Lung (tissue), 12 donors: ENCODE measurements around the gene PLD6. TPM values are rescaled to one million over a fixed set of nuclear protein-coding genes. Genes with fewer than 3 reads are reported as not detected.

Source experiments
- ATAC-seq: fragments of 200-7000 bp; cut with Tn5 transposase; one replicate; pipeline ENCODE4 v1.9.1; 2020; ENCODE audit warnings: moderate number of reproducible peaks; ENCODE audit not compliant: insufficient read depth, low FRiP score
- DNase-seq, 3 donors: peaks; one replicate each; pipeline ENCODE4 v3.0.0-alpha.2; 2013 to 2017
- H3K27ac ChIP-seq, 2 donors: one replicate each; pipeline ENCODE4 v1.5.1; 2013; ENCODE audit warnings: mild to moderate bottlenecking in 2 of 2, moderate library complexity in 2 of 2, control low read depth in 1 of 2, inconsistent platforms in 1 of 2, low read depth in 1 of 2, low read length in 1 of 2
- H3K27me3 ChIP-seq, 3 donors: one replicate each; pipeline ENCODE4 v1.5.1; 2013; ENCODE audit warnings: low read length in 2 of 3; ENCODE audit not compliant: control insufficient read depth in 3 of 3, insufficient read depth in 3 of 3
- H3K36me3 ChIP-seq, 4 donors: one replicate each; pipeline ENCODE4 v1.5.1; 2013; ENCODE audit warnings: low read length in 4 of 4, mild to moderate bottlenecking in 1 of 4, moderate library complexity in 1 of 4; ENCODE audit not compliant: control insufficient read depth in 4 of 4, insufficient read depth in 4 of 4
- H3K4me1 ChIP-seq, 5 donors: one replicate each; pipeline ENCODE4 v1.5.1; 2013; ENCODE audit warnings: low read length in 5 of 5, mild to moderate bottlenecking in 2 of 5, moderate library complexity in 1 of 5; ENCODE audit not compliant: control insufficient read depth in 5 of 5, insufficient read depth in 5 of 5
- H3K4me3 ChIP-seq: one replicate; pipeline ENCODE4 v1.5.1; 2013; ENCODE audit warnings: mild to moderate bottlenecking, control low read depth, moderate library complexity
- H3K9ac ChIP-seq, 2 donors: one replicate each; pipeline ENCODE4 v1.5.1; 2013; ENCODE audit warnings: low read length in 2 of 2, control low read depth in 1 of 2; ENCODE audit not compliant: insufficient read depth in 1 of 2
- H3K9me3 ChIP-seq, 4 donors: one replicate each; pipeline ENCODE4 v1.5.1; 2013; ENCODE audit warnings: low read length in 3 of 4, mild to moderate bottlenecking in 1 of 4, moderate library complexity in 1 of 4; ENCODE audit not compliant: control insufficient read depth in 4 of 4, insufficient read depth in 3 of 4
- CTCF ChIP-seq: IDR thresholded peaks from 2 replicates; pipeline ENCODE4 v1.5.1; 2012; ENCODE audit warnings: mild to moderate bottlenecking; ENCODE audit errors: control extremely low read depth, extremely low read depth
- WGBS, 2 donors: extraction: QIAGEN DNeasy Blood & Tissue Kit; methylation state at CpG; one replicate each; pipeline ENCODE4 v1.1.7; 2013; 5-methylcytosine and 5-hydroxymethylcytosine counted together
- polyA plus RNA-seq, 2 donors: library from polyadenylated mRNA; stranded (reverse); fragments of 200-250 nt; gene quantifications; one replicate each; pipeline ENCODE4 v1.2.1, GENCODE V29; 2013
- total RNA-seq, 2 donors: library from RNA; depleted of rRNA in 1 of 2; stranded (reverse); fragments of >200 nt in 1 of 2; gene quantifications; one replicate each; pipeline ENCODE4 v1.2.1, GENCODE V29; 2014 to 2021
- donor health status: control.
- donor health status: control.
- donor health status: Bipolar disorder and iron deficiency.
- donor health status: healthy.
- donor health status: DM: yes; HTN: yes; CAD: no.

The PLD6 gene
- total and polyA plus RNA-seq, 4 donors: 3.2 to 7.7 (median 5.2) TPM

- peaks cover 0 to 1% (median 0%) of the 10 kb centered on the region in 4 donors for H3K9me3 ChIP-seq
- no peak overlapping the region for H3K9ac ChIP-seq
- no peak overlapping the region for H3K4me3 ChIP-seq
- WGBS, 2 donors: 54 to 62% methylated on average over 12 of the region's 12 CpGs
- DNase-seq (no peak), ATAC-seq (no peak)
- peaks cover 27 to 73% (median 66%) of the 10 kb centered on the region in 4 donors for H3K36me3 ChIP-seq
- H3K4me1 ChIP-seq: peaks cover 0 to 7% (median 5%) of the 10 kb centered on the region in 5 donors
- no peaks in the 10 kb centered on the region for H3K27me3 ChIP-seq
- no peak for TF ChIP-seq CTCF
- H3K27ac ChIP-seq: no peak overlapping the region
These were observed 30.2 kb downstream of the PLD6 start for GRCh38 chr17:17175917-17176316.

GRCh38 chr17:17175340-17175739, 30.8 kb downstream of the PLD6 start:
- ATAC-seq: no peak
- no peak overlapping the region for H3K27ac ChIP-seq
- no peak for DNase-seq
- peaks cover 0 to 10% (median 6%) of the 10 kb centered on the region in 5 donors for H3K4me1 ChIP-seq
- WGBS, 2 donors: 95 to 96% methylated on average over 8 of the region's 8 CpGs
- H3K9ac ChIP-seq: no peak overlapping the region
- H3K9me3 ChIP-seq: peaks cover 0 to 1% (median 0%) of the 10 kb centered on the region in 4 donors
- H3K27me3 ChIP-seq: no peaks in the 10 kb centered on the region
- no peak for TF ChIP-seq CTCF
- no peak overlapping the region for H3K4me3 ChIP-seq
- H3K36me3 ChIP-seq: peaks cover 27 to 76% (median 61%) of the 10 kb centered on the region in 4 donors

GRCh38 chr17:17173921-17174320, 32.2 kb downstream of the PLD6 start:
- no peak overlapping the region for H3K27ac ChIP-seq
- peaks cover 0 to 14% (median 9%) of the 10 kb centered on the region in 5 donors for H3K4me1 ChIP-seq
- no peak for ATAC-seq

More at GRCh38 chr17:17173921-17174320, 32.2 kb downstream of the PLD6 start:
- 97 to 98% methylated on average over 14 of the region's 14 CpGs for WGBS, 2 donors
- Histone ChIP-seq H3K27me3 (no peaks in the 10 kb centered on the region), H3K36me3 (peaks cover 27 to 77% (median 59%) of the 10 kb centered on the region in 4 donors), H3K9me3 (peaks cover 0 to 1% (median 0%) of the 10 kb centered on the region in 4 donors), H3K9ac (no peak overlapping the region), H3K4me3 (no peak overlapping the region)
- TF ChIP-seq CTCF: no peak
- DNase-seq: no peak
